ENCODE measurements around the gene SPATA2L.

- TF ChIP-seq POLR2AphosphoS5 (IDR thresholded peaks at IDR 0.05; ENCODE audit: low read depth, low read length), result no peak
- TF ChIP-seq CTCF (IDR thresholded peaks at IDR 0.05), result no peak
Measured at GRCh38 chr16:89727406-89728120, 26.1 kb upstream of the SPATA2L start.

Measured in Panc1 (cell line).